Lower lobe of right lung (tissue), 2 donors: ENCODE data around the gene LMNTD1. TPM values are rescaled to one million over a fixed set of nuclear protein-coding genes. Genes with fewer than 3 reads are reported as not detected.

Experiments
- ATAC-seq, 2 donors: fragments of 200-7000 bp; cut with Tn5 transposase; one replicate each; pipeline ENCODE4 v1.9.1; 2020 to 2022; ENCODE audit warnings: mild to moderate bottlenecking in 2 of 2, moderate library complexity in 2 of 2
- DNase-seq: peaks from one replicate; pipeline ENCODE4 v3.0.0-alpha.2; 2020
- H3K27ac ChIP-seq: fragments of 200-600 bp; one replicate; pipeline ENCODE4 v1.8.0; 2022
- H3K27me3 ChIP-seq: fragments of 200-600 bp; one replicate; pipeline ENCODE4 v1.8.0; 2022; ENCODE audit warnings: low read depth
- H3K36me3 ChIP-seq: fragments of 200-600 bp; one replicate; pipeline ENCODE4 v1.8.0; 2022; ENCODE audit warnings: mild to moderate bottlenecking
- H3K4me1 ChIP-seq: fragments of 200-600 bp; one replicate; pipeline ENCODE4 v1.8.0; 2022
- H3K4me3 ChIP-seq: fragments of 200-600 bp; one replicate; pipeline ENCODE4 v1.8.0; 2022; ENCODE audit warnings: mild to moderate bottlenecking
- H3K9me3 ChIP-seq: fragments of 200-600 bp; one replicate; pipeline ENCODE4 v1.8.0; 2022
- intact Hi-C: fragments of 100-400 bp; cut with DNase I; formaldehyde crosslinking; loops from one replicate; pipeline ENCODE4 v1.11.0; 2022
- total RNA-seq: library from RNA; stranded (reverse); fragmentation: NEBNext Ultra II Directional; extraction: Animal tissue kit (Norgen Biotek cat#: 25700); gene quantifications from one replicate; pipeline ENCODE4 v1.2.1, GENCODE V29; 2021
- TF ChIP-seq, protein P1 (sequence below): fragments of 200-600 bp; IDR thresholded peaks from one replicate; pipeline ENCODE4 v1.8.0; 2022; ENCODE audit warnings: antibody characterized with exemption, mild to moderate bottlenecking
- donor health status: DM: no; HTN: yes; CAD: no; lungs with severe emphysema.

The LMNTD1 gene
- total RNA-seq, 1 donor from 2014 or later = 2.6 TPM

DNA sequence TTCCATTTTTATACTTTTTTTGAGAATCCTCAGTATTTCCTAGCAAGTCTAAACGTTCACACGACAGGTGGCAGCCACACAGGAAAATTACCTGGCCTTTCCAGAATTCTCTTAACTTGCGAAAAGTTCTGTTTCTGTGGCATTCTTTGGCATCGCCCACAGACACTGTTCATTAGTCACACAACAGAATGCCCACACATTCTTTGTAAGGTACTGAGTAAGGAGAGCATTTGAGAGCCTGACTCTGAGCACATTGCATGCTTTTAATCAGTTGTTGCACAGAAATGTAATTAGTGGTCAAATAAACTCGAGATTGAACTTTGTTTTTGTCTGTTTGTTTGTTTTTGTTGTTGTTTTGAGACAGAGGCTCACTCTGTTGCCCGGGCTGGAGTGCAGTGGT lies 52.4 kb downstream of the LMNTD1 start:
- no peak overlapping the region for H3K27ac ChIP-seq
- intact Hi-C loops = no loop called here
- no peak overlapping the region for H3K4me3 ChIP-seq
- ATAC-seq (no peak), DNase-seq (no peak)
- H3K27me3 ChIP-seq = no peaks in the 10 kb centered on the region
- TF ChIP-seq, protein P1, sequence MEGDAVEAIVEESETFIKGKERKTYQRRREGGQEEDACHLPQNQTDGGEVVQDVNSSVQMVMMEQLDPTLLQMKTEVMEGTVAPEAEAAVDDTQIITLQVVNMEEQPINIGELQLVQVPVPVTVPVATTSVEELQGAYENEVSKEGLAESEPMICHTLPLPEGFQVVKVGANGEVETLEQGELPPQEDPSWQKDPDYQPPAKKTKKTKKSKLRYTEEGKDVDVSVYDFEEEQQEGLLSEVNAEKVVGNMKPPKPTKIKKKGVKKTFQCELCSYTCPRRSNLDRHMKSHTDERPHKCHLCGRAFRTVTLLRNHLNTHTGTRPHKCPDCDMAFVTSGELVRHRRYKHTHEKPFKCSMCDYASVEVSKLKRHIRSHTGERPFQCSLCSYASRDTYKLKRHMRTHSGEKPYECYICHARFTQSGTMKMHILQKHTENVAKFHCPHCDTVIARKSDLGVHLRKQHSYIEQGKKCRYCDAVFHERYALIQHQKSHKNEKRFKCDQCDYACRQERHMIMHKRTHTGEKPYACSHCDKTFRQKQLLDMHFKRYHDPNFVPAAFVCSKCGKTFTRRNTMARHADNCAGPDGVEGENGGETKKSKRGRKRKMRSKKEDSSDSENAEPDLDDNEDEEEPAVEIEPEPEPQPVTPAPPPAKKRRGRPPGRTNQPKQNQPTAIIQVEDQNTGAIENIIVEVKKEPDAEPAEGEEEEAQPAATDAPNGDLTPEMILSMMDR = no peak
- no peaks in the 10 kb centered on the region for H3K9me3 ChIP-seq
- no peaks in the 10 kb centered on the region for H3K36me3 ChIP-seq
- no peaks in the 10 kb centered on the region for H3K4me1 ChIP-seq

GRCh38 chr12:25497021-25497420 lies 56.1 kb downstream of the LMNTD1 start:
- intact Hi-C loops = no loop called here
- Histone ChIP-seq H3K4me1 (no peaks in the 10 kb centered on the region), H3K27me3 (no peaks in the 10 kb centered on the region), H3K36me3 (no peaks in the 10 kb centered on the region), H3K4me3 (no peak overlapping the region), H3K27ac (no peak overlapping the region), H3K9me3 (no peaks in the 10 kb centered on the region)
- TF ChIP-seq, protein P1 = no peak
- ATAC-seq (no peak), DNase-seq (no peak)

GRCh38 chr12:25496098-25496587 lies 56.9 kb downstream of the LMNTD1 start:
- intact Hi-C loops = no loop called here
- no peak for DNase-seq
- no peak for ATAC-seq
- TF ChIP-seq, protein P1 = no peak
- Histone ChIP-seq H3K27me3 (no peaks in the 10 kb centered on the region), H3K9me3 (no peaks in the 10 kb centered on the region), H3K36me3 (no peaks in the 10 kb centered on the region), H3K4me1 (no peaks in the 10 kb centered on the region), H3K27ac (no peak overlapping the region), H3K4me3 (no peak overlapping the region)

- no peak for DNase-seq
- no peak for ATAC-seq
- Histone ChIP-seq H3K36me3 (no peaks in the 10 kb centered on the region), H3K4me1 (no peaks in the 10 kb centered on the region), H3K27me3 (no peaks in the 10 kb centered on the region), H3K9me3 (no peaks in the 10 kb centered on the region), H3K27ac (no peak overlapping the region), H3K4me3 (no peak overlapping the region)
- TF ChIP-seq, protein P1 = no peak
- intact Hi-C loops = no loop called here
These were observed 57.6 kb downstream of the LMNTD1 start for GRCh38 chr12:25495331-25496097.

GRCh38 chr12:25494926-25495325 lies 58.2 kb downstream of the LMNTD1 start:
- intact Hi-C loops = no loop called here
- Histone ChIP-seq H3K27me3 (no peaks in the 10 kb centered on the region), H3K36me3 (no peaks in the 10 kb centered on the region), H3K27ac (no peak overlapping the region), H3K9me3 (no peaks in the 10 kb centered on the region), H3K4me3 (no peak overlapping the region), H3K4me1 (no peaks in the 10 kb centered on the region)
- DNase-seq = no peak
- no peak for ATAC-seq
- TF ChIP-seq, protein P1 = no peak
